ENCODE measurements around the gene FAM107B. TPM values are rescaled to one million over a fixed set of nuclear protein-coding genes. Genes with fewer than 3 reads are reported as not detected.

Gene FAM107B
- total and polyA plus RNA-seq, 2 experiments from 2014 or later, result 85.5 to 85.9 TPM

DNA sequence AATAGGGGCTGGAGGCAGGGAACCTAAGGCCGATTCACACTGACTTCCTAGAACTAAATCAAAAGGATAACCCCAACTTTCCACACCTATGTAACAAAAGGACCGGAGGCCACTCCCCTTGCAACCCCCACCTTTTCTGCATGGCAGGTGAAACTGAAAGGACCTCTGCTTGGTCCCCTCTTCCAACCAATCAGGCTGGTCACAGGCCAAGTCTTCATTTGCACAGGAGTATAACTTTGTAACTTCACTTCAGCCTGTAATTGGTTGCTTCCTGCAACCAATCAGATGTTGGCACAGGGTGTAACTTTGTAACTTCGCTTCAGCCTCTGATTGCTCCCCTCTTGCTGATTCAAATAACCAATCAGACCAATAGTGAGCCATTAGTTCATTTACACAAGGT, 190.0 kb downstream of the FAM107B start:
- no peak for DNase-seq (ENCODE audit: low spot score)
- H3K4me1 ChIP-seq (ENCODE audit: insufficient read depth), result peaks cover 29% of the 10 kb centered on the region
- TF ChIP-seq, protein P1, sequence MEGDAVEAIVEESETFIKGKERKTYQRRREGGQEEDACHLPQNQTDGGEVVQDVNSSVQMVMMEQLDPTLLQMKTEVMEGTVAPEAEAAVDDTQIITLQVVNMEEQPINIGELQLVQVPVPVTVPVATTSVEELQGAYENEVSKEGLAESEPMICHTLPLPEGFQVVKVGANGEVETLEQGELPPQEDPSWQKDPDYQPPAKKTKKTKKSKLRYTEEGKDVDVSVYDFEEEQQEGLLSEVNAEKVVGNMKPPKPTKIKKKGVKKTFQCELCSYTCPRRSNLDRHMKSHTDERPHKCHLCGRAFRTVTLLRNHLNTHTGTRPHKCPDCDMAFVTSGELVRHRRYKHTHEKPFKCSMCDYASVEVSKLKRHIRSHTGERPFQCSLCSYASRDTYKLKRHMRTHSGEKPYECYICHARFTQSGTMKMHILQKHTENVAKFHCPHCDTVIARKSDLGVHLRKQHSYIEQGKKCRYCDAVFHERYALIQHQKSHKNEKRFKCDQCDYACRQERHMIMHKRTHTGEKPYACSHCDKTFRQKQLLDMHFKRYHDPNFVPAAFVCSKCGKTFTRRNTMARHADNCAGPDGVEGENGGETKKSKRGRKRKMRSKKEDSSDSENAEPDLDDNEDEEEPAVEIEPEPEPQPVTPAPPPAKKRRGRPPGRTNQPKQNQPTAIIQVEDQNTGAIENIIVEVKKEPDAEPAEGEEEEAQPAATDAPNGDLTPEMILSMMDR (IDR thresholded peaks at IDR 0.05; ENCODE audit: poor library complexity), result no peak
- TF ChIP-seq EZH2phosphoT487 (IDR thresholded peaks at IDR 0.05; ENCODE audit: low read depth, severe bottlenecking, unreplicated experiment) (no peak), EZH2 (IDR thresholded peaks at IDR 0.05; ENCODE audit: borderline replicate concordance) (no peak)
- no peaks in the 10 kb centered on the region for H4K20me1 ChIP-seq (ENCODE audit: insufficient read depth, poor library complexity, severe bottlenecking)
- H3K9me2 ChIP-seq (replicated peaks; ENCODE audit: insufficient read depth), result no peaks in the 10 kb centered on the region
- no peak overlapping the region for H2AFZ ChIP-seq
- no peaks in the 10 kb centered on the region for H3K27me3 ChIP-seq
- H3K9me3 ChIP-seq (ENCODE audit: low read depth), result no peaks in the 10 kb centered on the region
- no peaks in the 10 kb centered on the region for H3K36me3 ChIP-seq (replicated peaks; ENCODE audit: insufficient read depth, low read depth)
- no peak overlapping the region for H3K4me2 ChIP-seq
- 96% methylated on average over 3 of the region's 3 CpGs for WGBS (ENCODE audit: low lambda C conversion rate, missing lambda C conversion rate)
- peaks cover 96% of the 10 kb centered on the region for H3K79me2 ChIP-seq
- H3K27ac ChIP-seq, result peak overlapping the region; percentile 18
- no peak overlapping the region for H3K4me3 ChIP-seq

DNA sequence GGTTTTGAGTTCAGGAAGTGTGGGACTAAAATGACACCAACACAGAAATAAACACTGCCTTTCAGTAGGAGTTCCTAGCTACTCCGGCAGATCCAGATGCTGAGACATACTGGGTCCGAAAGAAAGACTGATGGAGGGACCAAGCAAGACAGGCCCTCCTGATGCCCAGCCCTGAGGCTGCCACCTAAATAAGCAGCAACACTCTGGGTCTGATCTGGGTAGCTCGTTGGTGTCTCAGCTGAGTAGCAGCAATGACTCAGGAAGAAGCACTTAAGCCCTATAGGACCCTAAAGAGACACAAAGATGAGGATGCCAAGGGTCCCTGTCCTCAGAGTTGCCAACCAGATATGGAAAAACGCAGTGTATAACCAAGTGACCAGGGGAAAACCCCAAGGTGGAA, 190.7 kb downstream of the FAM107B start:
- H3K27ac ChIP-seq, result no peak overlapping the region
- H3K4me1 ChIP-seq (ENCODE audit: insufficient read depth), result peaks cover 36% of the 10 kb centered on the region
- WGBS (ENCODE audit: low lambda C conversion rate, missing lambda C conversion rate), result 93% methylated on average over 4 of the region's 4 CpGs
- TF ChIP-seq EZH2 (IDR thresholded peaks at IDR 0.05; ENCODE audit: borderline replicate concordance) (no peak), EZH2phosphoT487 (IDR thresholded peaks at IDR 0.05; ENCODE audit: low read depth, severe bottlenecking, unreplicated experiment) (no peak)
- TF ChIP-seq, protein P1 (IDR thresholded peaks at IDR 0.05; ENCODE audit: poor library complexity), result no peak
- H3K9me3 ChIP-seq (ENCODE audit: low read depth), result no peaks in the 10 kb centered on the region
- H3K9me2 ChIP-seq (replicated peaks; ENCODE audit: insufficient read depth), result no peaks in the 10 kb centered on the region
- no peak overlapping the region for H3K4me2 ChIP-seq
- no peak for DNase-seq (ENCODE audit: low spot score)
- no peak overlapping the region for H2AFZ ChIP-seq
- no peaks in the 10 kb centered on the region for H4K20me1 ChIP-seq (ENCODE audit: insufficient read depth, poor library complexity, severe bottlenecking)
- H3K36me3 ChIP-seq (replicated peaks; ENCODE audit: insufficient read depth, low read depth), result no peaks in the 10 kb centered on the region
- H3K4me3 ChIP-seq, result no peak overlapping the region
- no peaks in the 10 kb centered on the region for H3K27me3 ChIP-seq
- H3K79me2 ChIP-seq, result peaks cover 95% of the 10 kb centered on the region

DNA sequence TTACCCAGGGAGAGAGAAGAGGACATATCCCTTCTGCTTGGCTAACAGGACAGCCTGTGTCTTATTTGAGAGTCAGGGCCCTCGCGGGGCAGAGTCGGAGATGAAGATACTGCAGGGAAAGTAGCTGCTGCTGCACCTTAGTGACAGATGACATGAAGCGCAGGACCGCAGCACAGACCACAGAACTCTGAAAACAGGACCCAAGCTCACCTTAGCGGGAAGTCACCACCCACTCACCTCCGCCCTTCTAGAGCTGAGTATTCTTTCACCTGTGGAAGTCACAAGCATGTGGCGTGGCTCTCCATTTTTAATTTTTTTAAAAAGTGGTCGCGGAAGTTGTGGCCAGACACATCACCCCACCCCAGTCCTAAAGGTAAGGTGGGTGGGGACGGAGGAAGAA, 191.4 kb downstream of the FAM107B start:
- H3K9me3 ChIP-seq (ENCODE audit: low read depth), result no peaks in the 10 kb centered on the region
- TF ChIP-seq EZH2phosphoT487 (IDR thresholded peaks at IDR 0.05; ENCODE audit: low read depth, severe bottlenecking, unreplicated experiment), result no peak
- no peak for TF ChIP-seq EZH2 (IDR thresholded peaks at IDR 0.05; ENCODE audit: borderline replicate concordance)
- TF ChIP-seq, protein P1 (IDR thresholded peaks at IDR 0.05; ENCODE audit: poor library complexity), result no peak
- no peak for DNase-seq (ENCODE audit: low spot score)
- no peaks in the 10 kb centered on the region for H3K36me3 ChIP-seq (replicated peaks; ENCODE audit: insufficient read depth, low read depth)
- H3K4me1 ChIP-seq (ENCODE audit: insufficient read depth), result peaks cover 33% of the 10 kb centered on the region
- no peaks in the 10 kb centered on the region for H3K9me2 ChIP-seq (replicated peaks; ENCODE audit: insufficient read depth)
- no peak overlapping the region for H3K4me2 ChIP-seq
- H2AFZ ChIP-seq, result no peak overlapping the region
- H4K20me1 ChIP-seq (ENCODE audit: insufficient read depth, poor library complexity, severe bottlenecking), result no peaks in the 10 kb centered on the region
- no peak overlapping the region for H3K27ac ChIP-seq
- no peaks in the 10 kb centered on the region for H3K27me3 ChIP-seq
- 95% methylated on average over 11 of the region's 11 CpGs for WGBS (ENCODE audit: low lambda C conversion rate, missing lambda C conversion rate)
- H3K4me3 ChIP-seq, result no peak overlapping the region
- H3K79me2 ChIP-seq, result peaks cover 89% of the 10 kb centered on the region

Measured in hepatocyte (in vitro differentiated cells).